NOMO-1 treated with dmso at 0.1 percent for 144 hours (cell line): ENCODE measurements around the gene DCAF6.
"Not testable (repeated sequence)": the region's sequence is repeated elsewhere in the genome, so short reads cannot be mapped to it uniquely, and the experiment has no call there.

Source experiments
- DNase-seq: peaks from one replicate; lab custom pipeline; 2025; ENCODE audit not compliant: unreplicated experiment; lab: John Stamatoyannopoulos, UW

DCAF6 gene

GRCh38 chr1:167923324-167924056, 13.0 kb upstream of the DCAF6 start:
- DNase-seq = no peak

- no peak for DNase-seq
Measured at GRCh38 chr1:167924102-167924501, 12.4 kb upstream of the DCAF6 start.

GRCh38 chr1:167924543-167925231, 11.8 kb upstream of the DCAF6 start:
- no peak for DNase-seq

GRCh38 chr1:167926486-167926997, 9.9 kb upstream of the DCAF6 start:
- DNase-seq = no peak

GRCh38 chr1:167927046-167927754, 9.3 kb upstream of the DCAF6 start:
- no peak for DNase-seq

- no peak for DNase-seq
Measured at GRCh38 chr1:167928457-167928852, 8.0 kb upstream of the DCAF6 start.

- DNase-seq = not testable (repeated sequence)
Measured at GRCh38 chr1:167928919-167929318, 7.6 kb upstream of the DCAF6 start.

- DNase-seq = no peak
Measured at GRCh38 chr1:167929725-167930124, 6.8 kb upstream of the DCAF6 start.

- DNase-seq = no peak
Measured at GRCh38 chr1:167933788-167934187, 2.7 kb upstream of the DCAF6 start.

GRCh38 chr1:167934426-167935215, 1.9 kb upstream of the DCAF6 start:
- DNase-seq = no peak

- DNase-seq = no peak
Measured at GRCh38 chr1:167935216-167936067, 1.0 kb upstream of the DCAF6 start.

GRCh38 chr1:167936930-167937708, 636 bp downstream of the DCAF6 start, which contains the start of gene MPC2:
Gene MPC2 (minus strand): TSS chr1:167937072. CDS start chr1:167935841, 1,231 bp downstream.
- DNase-seq = peak; percentile 56

- no peak for DNase-seq
Measured at GRCh38 chr1:167937709-167938010, 1.2 kb downstream of the DCAF6 start.

GRCh38 chr1:167938080-167938636, 1.7 kb downstream of the DCAF6 start:
- no peak for DNase-seq

GRCh38 chr1:167940264-167940663, 3.8 kb downstream of the DCAF6 start:
- DNase-seq = no peak

- no peak for DNase-seq
Measured at GRCh38 chr1:167943541-167943940, 7.1 kb downstream of the DCAF6 start.

- DNase-seq = no peak
Measured at GRCh38 chr1:167947733-167948132, 11.2 kb downstream of the DCAF6 start.

- DNase-seq = no peak
Measured at GRCh38 chr1:167949785-167950184, 13.3 kb downstream of the DCAF6 start.

GRCh38 chr1:167950569-167950968, 14.1 kb downstream of the DCAF6 start:
- DNase-seq = no peak
